Stimulated activated naive CD4-positive, alpha-beta T cell (primary cell): ENCODE results near the gene DCAF8.
A peak's percentile ranks its signal among the peaks of the same experiment; 100 is the strongest.

Source experiments
- DNase-seq, 6 experiments: peaks; one replicate each; lab custom pipeline; 2025; lab: John Stamatoyannopoulos, UW

Gene DCAF8

GRCh38 chr1:160225345-160225744, 37.0 kb downstream of the DCAF8 start:
- DNase-seq = no peak

- DNase-seq = no peak
Observed at GRCh38 chr1:160224606-160225005, 37.7 kb downstream of the DCAF8 start.

GRCh38 chr1:160222546-160222945, 39.8 kb downstream of the DCAF8 start:
- DNase-seq = no peak

GRCh38 chr1:160221089-160221488, 41.3 kb downstream of the DCAF8 start:
- no peak for DNase-seq

- no peak for DNase-seq
Observed at GRCh38 chr1:160220301-160220700, 42.0 kb downstream of the DCAF8 start.

- no peak for DNase-seq
Observed at GRCh38 chr1:160219062-160219929, 43.1 kb downstream of the DCAF8 start.

GRCh38 chr1:160217481-160218051, 44.8 kb downstream of the DCAF8 start:
- no peak for DNase-seq

- no peak for DNase-seq
Observed at GRCh38 chr1:160216301-160216700, 46.0 kb downstream of the DCAF8 start.

GRCh38 chr1:160214481-160215140, 47.7 kb downstream of the DCAF8 start:
- DNase-seq = no peak

GRCh38 chr1:160211046-160211790, 51.1 kb downstream of the DCAF8 start:
- DNase-seq = no peak

GRCh38 chr1:160210561-160210960, 51.8 kb downstream of the DCAF8 start:
- no peak for DNase-seq

GRCh38 chr1:160209321-160210046, 52.9 kb downstream of the DCAF8 start:
- DNase-seq = no peak

GRCh38 chr1:160208557-160209320, 53.6 kb downstream of the DCAF8 start:
- DNase-seq = no peak

GRCh38 chr1:160207771-160208556, 54.4 kb downstream of the DCAF8 start:
- DNase-seq = peak in 1 of 6 experiments; percentile 10

GRCh38 chr1:160207118-160207650, 55.2 kb downstream of the DCAF8 start:
- no peak for DNase-seq

- DNase-seq = no peak
Observed at GRCh38 chr1:160206421-160207117, 55.8 kb downstream of the DCAF8 start.

- DNase-seq = peak in 4 of 6 experiments; percentile 11 to 23 (median 21)
Observed at GRCh38 chr1:160206036-160206389, 56.3 kb downstream of the DCAF8 start.

- peak; percentile 39 to 62 (median 46) for DNase-seq
Observed at GRCh38 chr1:160205242-160206035, 56.9 kb downstream of the DCAF8 start, which contains the start of gene PEA15. TSS of gene PEA15 (plus strand) at chr1:160205384. CDS start at chr1:160211545, 6,161 bp downstream.
